Endothelial cell of coronary artery (primary cell): ENCODE measurements around the gene CSTA. TPM values are rescaled to one million over a fixed set of nuclear protein-coding genes. Genes with fewer than 3 reads are reported as not detected.

Experiments used
- total RNA-seq: library from RNA; depleted of rRNA; stranded (reverse); fragments of >200 nt; gene quantifications from 2 replicates; pipeline ENCODE4 v1.2.3, GENCODE V29; 2014

CSTA gene
- total RNA-seq, result 0.66 TPM in 1 of 2 replicates, not detected in the other

GRCh38 chr3:122324871-122325323 is at the start of gene CSTA:
Gene CSTA (plus strand): TSS chr3:122325248. CDS start chr3:122325293, 45 bp downstream.

DNA sequence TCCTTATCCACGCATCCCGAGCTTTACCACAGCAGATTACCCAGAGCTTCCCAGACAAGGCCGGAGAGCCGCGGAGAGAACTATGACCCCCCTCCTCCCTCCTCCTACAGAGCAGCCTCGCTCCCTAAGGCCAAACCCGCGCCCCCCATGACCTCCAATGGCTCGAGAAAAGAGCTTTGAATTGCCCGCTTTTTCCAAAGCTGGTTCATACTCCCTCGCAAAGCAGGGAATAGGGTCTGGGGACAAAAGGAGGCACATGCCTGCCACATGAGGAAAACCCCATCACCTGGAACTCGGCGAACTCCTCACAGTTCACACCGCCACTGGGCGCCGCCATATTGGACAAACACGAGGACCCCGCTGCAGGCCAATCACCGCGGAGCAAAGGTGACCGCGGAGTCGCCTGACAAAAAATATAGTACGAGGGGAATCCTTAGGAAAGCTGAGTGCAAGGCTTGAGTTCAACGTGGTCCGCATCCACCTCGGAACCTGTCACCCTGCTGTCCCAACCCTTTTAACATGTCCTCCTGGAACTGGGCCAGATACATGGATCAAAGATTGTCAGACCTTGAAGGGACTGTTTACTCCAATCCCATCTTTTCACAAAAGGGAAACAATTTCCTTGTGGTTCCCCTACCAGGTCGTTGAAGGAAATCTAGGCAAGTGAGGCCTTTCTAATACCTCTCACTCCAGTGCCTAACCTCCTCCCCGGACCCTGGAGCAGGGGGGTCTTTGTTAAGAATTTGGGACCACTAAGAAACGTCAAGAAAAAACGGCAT is 58.0 kb downstream of the CSTA start, which contains the start of gene MIX23:
TSS of gene MIX23 (minus strand) at position 344 of the 779 bp plus-strand sequence. CDS start at position 337, 7 bp downstream.

DNA sequence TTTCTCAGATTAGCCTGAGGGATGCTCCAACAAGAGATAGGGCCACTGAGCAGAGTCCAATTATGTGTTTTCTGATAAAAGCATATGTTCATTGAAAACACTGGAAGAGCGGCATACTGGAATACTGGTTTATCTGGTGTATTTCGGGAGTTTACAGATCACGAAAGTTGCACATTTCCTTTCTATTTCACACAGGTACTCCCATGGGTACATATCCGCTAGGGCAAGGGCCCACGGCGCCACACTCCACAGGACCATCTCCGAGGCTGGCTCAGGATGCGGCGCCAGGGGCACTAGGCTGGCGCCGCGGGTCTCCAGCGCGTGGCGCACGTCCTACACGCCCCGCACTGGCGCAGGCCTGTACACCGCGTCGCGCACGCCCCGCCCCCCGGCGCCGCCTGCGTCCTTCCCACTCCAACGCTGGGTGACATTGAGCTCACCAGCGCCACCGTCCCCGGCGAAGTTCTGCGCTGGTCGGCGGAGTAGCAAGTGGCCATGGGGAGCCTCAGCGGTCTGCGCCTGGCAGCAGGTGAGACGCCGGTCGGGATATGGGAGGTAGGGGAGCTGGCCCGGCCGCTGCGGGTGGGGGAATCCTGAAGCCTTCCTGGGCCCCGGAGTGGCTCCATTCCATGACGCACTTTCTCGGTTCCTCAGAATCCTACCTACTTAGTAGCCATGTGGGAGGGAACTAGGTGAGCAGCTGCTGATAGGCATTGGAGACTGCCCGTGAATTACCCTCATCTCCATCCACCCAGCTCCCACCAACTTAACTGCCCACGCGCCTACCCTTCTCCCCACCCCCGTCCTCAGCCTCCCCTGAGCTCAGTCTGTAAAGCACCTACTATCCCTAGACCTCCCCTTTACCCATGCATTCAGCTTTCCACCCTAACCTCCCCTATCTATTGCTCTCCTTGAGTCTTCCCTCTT is 59.0 kb downstream of the CSTA start, which contains the start of gene FAM162A:
TSS of gene FAM162A (plus strand) at position 412 of the 927 bp plus-strand sequence. CDS start at position 496, 84 bp downstream.

Other genes with a start within 250 kb of the CSTA start
- not detected in 2 replicates for gene CASR, start 141.6 kb upstream of the CSTA start, total RNA-seq
- 34.1 and 36.2 TPM in 2 replicates for gene MIX23, start 58.0 kb downstream of the CSTA start, total RNA-seq
- 15.0 and 26.7 TPM in 2 replicates for gene FAM162A, start 58.9 kb downstream of the CSTA start, total RNA-seq
- 3.2 and 3.9 TPM in 2 replicates for gene WDR5B, start 90.8 kb downstream of the CSTA start, total RNA-seq
- gene KPNA1, start 189.7 kb downstream of the CSTA start, total RNA-seq, result 30.1 and 39.9 TPM in 2 replicates
- gene PARP9, start 239.1 kb downstream of the CSTA start, total RNA-seq, result 9.9 and 17.1 TPM in 2 replicates
- gene DTX3L, start 239.1 kb downstream of the CSTA start, total RNA-seq, result 8.2 and 13.9 TPM in 2 replicates